Measurements from ENCODE around the gene SGMS1.
"Not testable (repeated sequence)": the region's sequence is repeated elsewhere in the genome, so short reads cannot be mapped to it uniquely, and the experiment has no call there.

Gene SGMS1

GRCh38 chr10:50528206-50528605 lies 95.5 kb downstream of the SGMS1 start:
- no peak for DNase-seq

DNA sequence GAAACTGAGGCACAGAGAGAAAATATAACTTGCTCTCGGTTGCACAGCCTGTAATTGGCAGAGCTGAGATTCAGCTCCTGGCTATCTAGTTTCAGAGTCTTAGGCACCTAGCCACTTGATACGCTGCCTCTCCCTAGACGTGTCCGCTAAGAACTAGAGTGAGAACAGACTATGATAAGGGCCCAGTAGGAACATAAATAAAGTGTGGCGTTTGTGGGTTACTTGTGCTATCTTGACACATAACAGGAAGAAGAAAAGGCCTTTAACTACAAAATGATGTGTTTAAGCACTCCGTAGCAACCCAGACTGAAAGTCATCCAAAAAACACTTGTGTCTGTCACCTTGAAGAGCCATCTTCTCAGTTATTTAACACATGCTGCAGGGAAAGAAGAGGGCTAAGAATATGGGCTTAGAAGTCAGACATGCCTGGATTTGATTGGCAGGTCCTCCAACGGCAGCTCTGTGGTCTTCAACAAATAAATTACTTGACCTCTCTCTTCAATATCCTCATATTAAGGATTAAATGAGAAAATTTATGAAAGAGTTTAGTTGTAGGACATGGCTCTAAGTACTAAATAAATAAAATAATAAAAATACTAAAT lies 96.2 kb downstream of the SGMS1 start:
- DNase-seq, result peak; percentile 64

DNA sequence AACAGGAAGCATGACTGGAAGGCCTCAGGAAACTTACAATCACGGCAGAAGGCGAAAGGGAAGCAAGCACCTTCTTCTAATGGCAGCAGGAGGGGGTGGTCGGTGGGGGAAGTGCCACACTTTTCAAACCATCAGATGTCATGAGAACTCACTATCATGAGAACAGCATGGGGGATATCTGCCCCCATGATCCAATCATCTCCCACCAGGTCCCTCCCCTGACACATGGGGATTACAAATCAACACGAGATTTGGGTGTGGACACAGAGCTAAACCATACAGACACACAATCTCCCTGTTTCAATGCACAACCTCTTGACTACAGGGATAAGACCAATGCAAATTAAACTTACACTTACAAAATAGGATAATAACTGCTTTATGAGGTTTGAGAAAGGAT lies 97.6 kb downstream of the SGMS1 start:
- DNase-seq, result peak; percentile 35

DNA sequence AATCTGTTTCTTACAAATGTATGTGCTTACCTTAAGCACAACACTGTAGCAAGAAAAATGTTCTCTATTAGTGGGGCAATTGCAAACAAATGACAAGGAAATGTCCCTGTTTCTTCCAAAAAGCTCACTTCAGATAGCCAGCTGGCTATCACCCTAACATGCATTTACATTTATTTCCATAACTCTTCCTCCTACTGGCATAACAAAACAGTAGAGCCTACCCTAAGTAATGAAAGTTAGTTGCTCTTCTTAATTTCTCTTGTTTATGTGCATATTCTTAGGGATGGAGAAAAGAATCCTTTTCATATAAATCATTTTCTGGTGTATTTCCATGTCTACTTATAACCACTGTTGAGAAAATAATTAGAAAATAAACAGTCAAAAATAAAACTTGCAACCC lies 100.4 kb downstream of the SGMS1 start:
- DNase-seq, result no peak

- DNase-seq, result no peak
Measured at GRCh38 chr10:50522908-50523307, 100.8 kb downstream of the SGMS1 start.

DNA sequence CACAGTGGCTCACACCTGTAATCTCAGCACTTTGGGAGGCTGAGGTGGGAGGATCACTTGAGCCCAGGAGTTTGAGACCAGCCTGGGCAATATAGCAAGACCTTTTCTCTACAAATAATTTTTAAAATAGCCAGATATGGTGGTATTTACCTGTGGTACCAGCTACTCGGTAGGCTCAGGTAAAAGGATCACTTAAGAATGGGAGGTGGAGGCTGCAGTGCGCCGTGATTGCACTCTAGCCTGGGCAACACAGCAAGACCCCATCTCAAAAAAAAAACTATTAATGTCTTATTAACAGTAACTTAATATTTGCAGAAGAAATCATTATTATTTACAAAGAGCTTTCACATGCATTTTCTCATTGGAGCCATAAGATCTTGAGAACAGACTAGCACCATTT lies 103.6 kb downstream of the SGMS1 start:
- DNase-seq, result no peak

DNA sequence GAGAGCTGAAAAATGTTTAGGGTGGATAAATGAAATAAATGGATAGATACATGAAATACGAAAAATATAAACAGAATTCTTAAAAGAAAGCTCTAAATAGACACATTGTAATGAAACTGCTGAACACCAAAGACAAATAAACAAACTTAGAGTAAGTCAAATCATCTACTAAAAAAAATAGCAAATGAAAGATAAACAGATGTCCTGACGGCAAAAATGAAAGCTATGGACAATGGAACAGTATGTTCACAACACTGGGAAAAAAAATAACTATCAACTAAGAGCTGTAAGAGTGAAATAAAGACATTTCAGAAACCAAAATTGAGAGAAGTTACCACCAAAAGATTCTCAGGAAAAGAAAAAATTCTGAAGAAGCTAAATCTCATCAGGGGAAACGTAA lies 106.1 kb downstream of the SGMS1 start:
- DNase-seq, result no peak

DNA sequence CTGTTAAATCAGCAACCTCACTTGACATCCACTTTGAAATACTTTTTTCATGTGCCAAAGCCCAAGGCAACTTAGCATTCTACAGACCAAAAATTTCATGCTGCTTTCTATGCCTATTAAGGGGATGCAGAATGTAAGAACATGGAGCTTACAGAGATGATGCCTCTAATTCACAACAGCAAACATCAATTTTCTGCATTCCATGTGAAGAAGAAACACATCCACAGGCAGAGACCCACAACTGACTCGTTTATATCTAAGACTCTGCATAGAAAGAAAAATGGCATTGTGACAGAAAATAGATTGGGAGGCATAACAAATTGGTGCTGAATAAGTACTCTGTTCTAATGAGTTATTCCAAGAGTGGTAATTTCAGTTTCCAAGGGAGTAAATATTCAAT lies 107.6 kb downstream of the SGMS1 start:
- no peak for DNase-seq

- no peak for DNase-seq
Measured at GRCh38 chr10:50515420-50515819, 108.3 kb downstream of the SGMS1 start.

- DNase-seq, result no peak
Measured at GRCh38 chr10:50514995-50515394, 108.8 kb downstream of the SGMS1 start.

- DNase-seq, result no peak
Measured at GRCh38 chr10:50513956-50514355, 109.8 kb downstream of the SGMS1 start.

GRCh38 chr10:50512743-50513416 lies 110.9 kb downstream of the SGMS1 start:
- DNase-seq, result no peak

DNA sequence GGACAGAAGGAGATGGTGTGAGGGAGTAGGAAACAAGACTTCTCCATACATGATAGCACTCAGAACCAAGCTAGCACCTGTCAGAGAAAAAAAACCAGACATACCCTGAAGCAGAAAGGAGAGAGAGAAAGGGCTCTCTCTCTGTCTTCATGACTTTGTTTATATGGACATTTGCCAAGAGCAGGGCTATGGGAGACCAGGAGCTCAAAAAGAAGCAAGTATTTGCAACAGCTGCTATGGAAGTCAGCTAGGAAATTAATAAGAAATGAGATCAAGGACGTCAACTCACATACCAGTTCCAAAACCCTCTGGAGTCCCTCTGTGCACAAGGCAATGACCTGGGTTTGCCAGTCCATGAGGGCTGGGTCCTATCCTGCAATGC lies 111.6 kb downstream of the SGMS1 start:
- DNase-seq, result no peak

- DNase-seq, result peak; percentile 48
Measured at GRCh38 chr10:50511492-50512213, 112.1 kb downstream of the SGMS1 start.

- DNase-seq, result no peak
Measured at GRCh38 chr10:50510517-50511473, 113.0 kb downstream of the SGMS1 start.

GRCh38 chr10:50508315-50509051 lies 115.3 kb downstream of the SGMS1 start:
- DNase-seq, result no peak

DNA sequence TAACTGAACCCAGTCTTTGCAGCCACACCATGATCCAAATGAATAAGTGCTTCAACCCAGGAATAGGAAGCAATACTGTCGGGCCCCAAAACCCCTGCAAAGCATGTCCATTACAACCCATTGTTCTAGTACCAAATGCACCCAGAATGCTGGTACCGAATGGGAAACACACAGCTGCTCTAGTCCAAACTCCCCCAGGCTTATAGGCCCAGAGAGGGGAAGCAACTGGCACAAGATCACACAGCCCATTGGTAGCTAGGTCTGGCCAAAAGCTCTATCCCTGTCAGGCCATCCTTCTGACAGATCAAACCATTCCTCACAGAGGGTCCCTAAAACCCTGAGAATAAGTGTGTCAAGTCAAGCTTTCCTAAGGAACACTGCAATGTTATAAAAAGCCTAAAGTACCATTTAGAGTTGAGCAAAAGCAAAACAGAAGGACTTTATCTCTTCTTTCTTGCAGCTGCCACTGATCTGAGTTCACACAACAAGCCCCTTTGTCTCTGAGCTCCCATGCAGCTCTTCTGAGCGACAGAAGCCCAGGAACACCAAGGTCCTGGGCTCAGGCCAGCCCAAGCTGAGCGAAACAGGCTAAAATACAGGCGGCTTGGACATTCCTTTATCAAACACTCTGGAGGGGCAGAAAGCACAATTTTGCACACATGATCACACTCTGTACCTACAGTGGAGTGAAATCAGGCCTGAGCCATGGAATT lies 116.7 kb downstream of the SGMS1 start:
- DNase-seq, result no peak

GRCh38 chr10:50504389-50504788 lies 119.4 kb downstream of the SGMS1 start:
- DNase-seq, result no peak

DNA sequence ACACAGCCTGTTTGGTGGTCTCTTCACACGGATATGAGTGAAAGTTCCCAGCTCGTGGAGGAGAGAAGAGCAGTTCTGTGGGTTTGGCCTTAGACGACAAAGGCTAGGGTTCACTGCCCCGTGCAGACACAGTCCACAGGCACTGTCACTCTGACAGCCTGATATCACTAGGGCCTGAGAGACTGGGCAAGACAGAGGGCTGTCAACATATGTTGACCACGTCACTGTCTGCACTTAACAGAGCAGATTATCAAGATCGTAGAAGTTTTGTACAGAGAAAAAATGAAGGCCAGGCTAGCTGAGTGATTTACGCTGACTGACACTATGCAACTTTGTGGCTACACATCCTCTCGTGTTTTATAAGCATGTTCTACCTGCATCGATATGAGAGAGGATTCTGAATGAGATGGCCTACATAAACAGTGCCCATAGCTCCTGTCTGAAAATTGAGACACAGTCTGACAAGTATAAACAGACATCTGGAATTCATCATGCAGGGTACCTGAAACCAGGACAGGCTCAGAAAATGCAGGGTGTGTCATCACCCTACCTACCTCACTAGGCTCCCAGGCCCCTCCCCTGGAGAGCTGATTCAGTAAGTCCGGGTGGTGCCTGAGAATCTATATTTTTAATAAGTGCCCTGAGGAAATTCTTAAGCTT lies 120.0 kb downstream of the SGMS1 start:
- no peak for DNase-seq

GRCh38 chr10:50503156-50503555 lies 120.6 kb downstream of the SGMS1 start:
- DNase-seq, result not testable (repeated sequence)

GRCh38 chr10:50501924-50502452 lies 121.8 kb downstream of the SGMS1 start:
- DNase-seq, result peak; percentile 22
